ENCODE data around the gene PCDHGC4. TPM values are rescaled to one million over a fixed set of nuclear protein-coding genes. Genes with fewer than 3 reads are reported as not detected.

Gene PCDHGC4
- total RNA-seq, 2 donors from 2014 or later, result 0.35 to 0.64 TPM

GRCh38 chr5:141510160-141510559 is 25.3 kb downstream of the PCDHGC4 start:
- Histone ChIP-seq H3K4me1 (peaks cover 8% of the 10 kb centered on the region), H3K4me3 (no peak overlapping the region), H3K27ac (no peak overlapping the region), H3K36me3 (no peaks in the 10 kb centered on the region), H3K9me3 (no peaks in the 10 kb centered on the region), H3K27me3 (no peaks in the 10 kb centered on the region), H3K9ac (ENCODE audit: low read depth in 2 of 2, low read length in 2 of 2) (no peak overlapping the region)
- TF ChIP-seq CTCF (IDR thresholded peaks at IDR 0.05), result no peak
- intact Hi-C loops (cut with DNase I), result no loop called here
- no peak for DNase-seq

- H3K4me3 ChIP-seq, result no peak overlapping the region
- peaks cover 8% of the 10 kb centered on the region for H3K4me1 ChIP-seq
- no peaks in the 10 kb centered on the region for H3K36me3 ChIP-seq
- H3K9ac ChIP-seq (ENCODE audit: low read depth in 2 of 2, low read length in 2 of 2), result no peak overlapping the region
- intact Hi-C loops (cut with DNase I), result no loop called here
- no peaks in the 10 kb centered on the region for H3K9me3 ChIP-seq
- DNase-seq, result no peak
- no peaks in the 10 kb centered on the region for H3K27me3 ChIP-seq
- H3K27ac ChIP-seq, result no peak overlapping the region
- TF ChIP-seq CTCF (IDR thresholded peaks at IDR 0.05), result no peak
These were observed 26.2 kb downstream of the PCDHGC4 start for GRCh38 chr5:141510850-141511601.

- Histone ChIP-seq H3K9ac (ENCODE audit: low read depth in 2 of 2, low read length in 2 of 2) (peak overlapping the region in 1 of 2 donors; percentile 57), H3K4me1 (peaks cover 8% of the 10 kb centered on the region), H3K9me3 (no peaks in the 10 kb centered on the region), H3K36me3 (no peaks in the 10 kb centered on the region), H3K27ac (no peak overlapping the region), H3K4me3 (no peak overlapping the region), H3K27me3 (no peaks in the 10 kb centered on the region)
- DNase-seq, result no peak
- no peak for TF ChIP-seq CTCF (IDR thresholded peaks at IDR 0.05)
- intact Hi-C loops (cut with DNase I), result no loop called here
These were observed 27.0 kb downstream of the PCDHGC4 start for GRCh38 chr5:141511771-141512325.

- H3K9ac ChIP-seq (ENCODE audit: low read depth in 2 of 2, low read length in 2 of 2), result peak overlapping the region; percentile 57 to 64
- peak; percentile 86 for TF ChIP-seq CTCF (IDR thresholded peaks at IDR 0.05)
- DNase-seq, result peak; percentile 94
- no peaks in the 10 kb centered on the region for H3K36me3 ChIP-seq
- peak overlapping the region; percentile 70 for H3K27ac ChIP-seq
- intact Hi-C loops (cut with DNase I), result no loop called here
- peaks cover 8% of the 10 kb centered on the region for H3K4me1 ChIP-seq
- H3K27me3 ChIP-seq, result no peaks in the 10 kb centered on the region
- peak overlapping the region; percentile 36 for H3K4me3 ChIP-seq
- H3K9me3 ChIP-seq, result no peaks in the 10 kb centered on the region
These were observed 27.6 kb downstream of the PCDHGC4 start for GRCh38 chr5:141512390-141512910.

GRCh38 chr5:141512911-141513626 is 28.2 kb downstream of the PCDHGC4 start:
- peak; percentile 48 for DNase-seq
- TF ChIP-seq CTCF (IDR thresholded peaks at IDR 0.05), result no peak
- Histone ChIP-seq H3K4me3 (peak overlapping the region; percentile 36), H3K36me3 (no peaks in the 10 kb centered on the region), H3K4me1 (peaks cover 8% of the 10 kb centered on the region), H3K9ac (ENCODE audit: low read depth in 2 of 2, low read length in 2 of 2) (peak overlapping the region; percentile 52 to 64), H3K27ac (peak overlapping the region; percentile 70), H3K27me3 (no peaks in the 10 kb centered on the region), H3K9me3 (no peaks in the 10 kb centered on the region)
- intact Hi-C loops (cut with DNase I), result no loop called here

Measured in colonic mucosa (tissue), 4 donors.